Loucy (cell line): ENCODE data around the gene MAPRE3.

ENCODE experiments used
- H2AFZ ChIP-seq: fragments of 200-600 bp; sonication (generic); 2 replicates; pipeline ENCODE4 v1.6.0; 2016; ENCODE audit warnings: antibody characterized with exemption, mild to moderate bottlenecking, low read length, moderate library complexity
- H3F3A ChIP-seq: fragments of 200-600 bp; 2 replicates; pipeline ENCODE4 v1.6.0; 2016; ENCODE audit warnings: antibody characterized with exemption, low read depth, mild to moderate bottlenecking
- H3K27me3 ChIP-seq: fragments of 200-600 bp; sonication (generic); 2 replicates; pipeline ENCODE4 v1.6.1; 2014; ENCODE audit warnings: low read length, mild to moderate bottlenecking; ENCODE audit not compliant: insufficient read depth, poor library complexity, severe bottlenecking
- H3K36me3 ChIP-seq: fragments of 200-600 bp; sonication (generic); 2 replicates; pipeline ENCODE4 v1.6.1; 2016; ENCODE audit warnings: low read length; ENCODE audit not compliant: insufficient read depth
- H3K4me1 ChIP-seq: fragments of 200-600 bp; sonication (generic); 2 replicates; pipeline ENCODE4 v1.5.1; 2014; ENCODE audit warnings: low read length, mild to moderate bottlenecking; ENCODE audit not compliant: insufficient read depth, poor library complexity, severe bottlenecking
- H3K4me2 ChIP-seq: fragments of 200-600 bp; sonication (generic); 2 replicates; pipeline ENCODE4 v1.6.0; 2014; ENCODE audit warnings: antibody characterized with exemption, low read length, low read depth, mild to moderate bottlenecking; ENCODE audit not compliant: poor library complexity, severe bottlenecking
- H3K4me3 ChIP-seq: fragments of 200-600 bp; sonication (generic); 2 replicates; pipeline ENCODE4 v1.5.1; 2014; ENCODE audit warnings: low read length, mild to moderate bottlenecking, mixed read lengths; ENCODE audit not compliant: poor library complexity, severe bottlenecking
- H3K79me2 ChIP-seq: fragments of 200-600 bp; sonication (generic); 2 replicates; pipeline ENCODE4 v1.6.1; 2014; ENCODE audit warnings: low read length; ENCODE audit not compliant: insufficient read depth
- H3K9ac ChIP-seq: fragments of 200-600 bp; sonication (generic); 2 replicates; pipeline ENCODE4 v1.6.0; 2014; ENCODE audit warnings: mild to moderate bottlenecking, low read depth, low read length, moderate library complexity; ENCODE audit not compliant: poor library complexity, severe bottlenecking
- H3K9me2 ChIP-seq: fragments of 200-600 bp; sonication (generic); replicated peaks from 2 replicates; pipeline ENCODE4 v1.6.1; 2016; ENCODE audit warnings: low read depth, low read length, mixed read lengths
- H3K9me3 ChIP-seq: fragments of 200-600 bp; sonication (generic); 2 replicates; pipeline ENCODE4 v1.6.1; 2014; ENCODE audit warnings: mild to moderate bottlenecking, antibody characterized with exemption, low read length, low read depth; ENCODE audit not compliant: insufficient read depth
- H4K20me1 ChIP-seq: fragments of 200-600 bp; sonication (generic); 2 replicates; pipeline ENCODE4 v1.6.0; 2014; ENCODE audit warnings: antibody characterized with exemption, low read length, mild to moderate bottlenecking; ENCODE audit not compliant: insufficient read depth, poor library complexity, severe bottlenecking
- CTCF ChIP-seq: fragments of 200-600 bp; sonication (generic); conservative IDR thresholded peaks from 2 replicates; pipeline ENCODE4 v1.5.1; 2014; ENCODE audit warnings: mild to moderate bottlenecking, antibody characterized with exemption, low read length
- EZH2phosphoT487 ChIP-seq: fragments of 200-600 bp; IDR thresholded peaks from 2 replicates; pipeline ENCODE4 v1.6.1; 2018; ENCODE audit warnings: antibody characterized with exemption, mild to moderate bottlenecking, moderate library complexity, borderline replicate concordance

The MAPRE3 gene

GRCh38 chr2:26976237-26976636, 5.8 kb downstream of the MAPRE3 start:
- Histone ChIP-seq H3K4me3 (no peak overlapping the region), H4K20me1 (no peaks in the 10 kb centered on the region), H3K9me3 (no peaks in the 10 kb centered on the region), H3K4me1 (no peaks in the 10 kb centered on the region), H3K79me2 (no peaks in the 10 kb centered on the region), H3F3A (no peaks in the 10 kb centered on the region), H3K9ac (no peak overlapping the region), H3K27me3 (no peaks in the 10 kb centered on the region), H3K36me3 (no peaks in the 10 kb centered on the region), H3K4me2 (no peak overlapping the region), H2AFZ (no peak overlapping the region), H3K9me2 (no peaks in the 10 kb centered on the region)
- TF ChIP-seq CTCF (no peak), EZH2phosphoT487 (no peak)

GRCh38 chr2:26977012-26977411, 6.6 kb downstream of the MAPRE3 start:
- H3K9ac ChIP-seq: no peak overlapping the region
- no peaks in the 10 kb centered on the region for H3K4me1 ChIP-seq
- H4K20me1 ChIP-seq: no peaks in the 10 kb centered on the region
- no peaks in the 10 kb centered on the region for H3K27me3 ChIP-seq
- TF ChIP-seq EZH2phosphoT487: no peak
- TF ChIP-seq CTCF: no peak
- H2AFZ ChIP-seq: no peak overlapping the region
- no peak overlapping the region for H3K4me2 ChIP-seq
- no peaks in the 10 kb centered on the region for H3K36me3 ChIP-seq
- no peaks in the 10 kb centered on the region for H3K79me2 ChIP-seq
- H3K4me3 ChIP-seq: no peak overlapping the region
- H3K9me3 ChIP-seq: no peaks in the 10 kb centered on the region
- no peaks in the 10 kb centered on the region for H3K9me2 ChIP-seq
- H3F3A ChIP-seq: no peaks in the 10 kb centered on the region

GRCh38 chr2:26978061-26978596, 7.7 kb downstream of the MAPRE3 start:
- Histone ChIP-seq H3K27me3 (no peaks in the 10 kb centered on the region), H2AFZ (no peak overlapping the region), H3K36me3 (no peaks in the 10 kb centered on the region), H3K4me1 (no peaks in the 10 kb centered on the region), H3K9ac (no peak overlapping the region), H3F3A (no peaks in the 10 kb centered on the region), H4K20me1 (no peaks in the 10 kb centered on the region), H3K9me3 (no peaks in the 10 kb centered on the region), H3K79me2 (no peaks in the 10 kb centered on the region), H3K4me2 (no peak overlapping the region), H3K9me2 (no peaks in the 10 kb centered on the region), H3K4me3 (no peak overlapping the region)
- TF ChIP-seq EZH2phosphoT487: no peak
- TF ChIP-seq CTCF: no peak
